NCI-H524 (cell line): ENCODE results near the gene GMCL1.
"Not testable (repeated sequence)": the region's sequence is repeated elsewhere in the genome, so short reads cannot be mapped to it uniquely, and the experiment has no call there.

ENCODE experiments used
- DNase-seq, 2 experiments: peaks; one replicate each; lab custom pipeline; 2025; lab: John Stamatoyannopoulos, UW

The GMCL1 gene

DNA sequence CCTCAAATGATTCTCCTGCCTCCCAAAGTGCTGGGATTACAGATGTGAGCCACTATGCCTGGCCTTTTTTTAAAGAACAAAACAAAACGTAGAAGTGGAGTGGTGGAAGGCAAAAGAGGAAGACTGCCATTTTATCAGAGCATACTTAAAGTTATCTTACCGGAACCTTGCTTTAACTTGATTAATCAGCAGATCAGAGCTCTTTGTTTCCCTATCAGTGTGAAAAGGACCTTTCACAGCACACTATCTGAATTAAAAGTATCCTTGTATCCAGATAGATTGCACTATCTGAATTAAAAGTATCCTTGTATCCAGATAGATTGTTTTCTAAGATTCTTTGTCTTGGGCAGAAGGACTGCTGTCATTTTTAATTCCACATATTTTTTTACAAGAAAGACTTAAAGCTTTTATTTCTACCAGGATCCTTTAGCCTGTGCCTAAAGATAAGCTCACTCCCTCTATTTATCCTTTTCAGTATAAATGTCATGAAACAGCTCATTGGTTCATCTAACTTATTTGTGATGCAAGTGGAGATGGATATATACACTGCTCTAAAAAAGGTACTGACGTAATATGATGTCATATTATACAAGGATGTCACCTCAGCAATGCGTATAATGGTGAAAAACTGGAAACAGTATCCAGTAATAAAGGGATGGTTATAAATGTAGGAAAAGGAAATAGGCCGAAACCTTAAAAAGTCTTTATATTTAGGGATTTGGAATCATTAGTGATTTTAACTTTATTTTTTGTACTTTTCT, 17.8 kb downstream of the GMCL1 start:
- DNase-seq, result no peak

DNA sequence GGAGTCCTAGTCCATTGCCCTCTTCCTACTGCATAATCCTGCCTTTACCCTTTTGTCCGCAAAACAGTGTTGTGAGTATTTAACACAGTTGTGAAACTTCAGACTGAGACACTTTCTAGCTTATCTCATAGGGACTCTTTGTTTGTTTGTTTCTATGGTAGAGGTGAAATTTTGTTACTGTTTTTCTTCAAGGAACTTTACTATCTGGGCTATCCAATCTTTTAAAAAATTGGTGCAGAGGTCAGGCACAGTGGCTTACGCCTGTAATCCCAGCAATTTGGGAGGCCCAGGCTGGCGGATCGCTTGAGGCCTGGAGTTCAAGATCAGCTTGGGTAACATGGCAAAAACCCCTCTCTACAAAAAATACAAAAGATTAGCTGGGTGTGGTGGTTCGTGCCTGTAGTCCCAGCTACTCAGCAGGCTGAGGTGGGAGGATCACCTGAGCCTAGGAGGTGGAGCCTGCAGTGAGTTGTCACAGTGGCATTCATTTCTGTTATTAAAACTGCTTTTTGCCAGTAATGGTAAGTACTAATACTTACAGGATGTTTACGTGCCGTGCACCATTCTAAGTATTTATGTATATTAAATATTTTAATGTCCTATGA, 18.8 kb downstream of the GMCL1 start:
- no peak for DNase-seq

DNA sequence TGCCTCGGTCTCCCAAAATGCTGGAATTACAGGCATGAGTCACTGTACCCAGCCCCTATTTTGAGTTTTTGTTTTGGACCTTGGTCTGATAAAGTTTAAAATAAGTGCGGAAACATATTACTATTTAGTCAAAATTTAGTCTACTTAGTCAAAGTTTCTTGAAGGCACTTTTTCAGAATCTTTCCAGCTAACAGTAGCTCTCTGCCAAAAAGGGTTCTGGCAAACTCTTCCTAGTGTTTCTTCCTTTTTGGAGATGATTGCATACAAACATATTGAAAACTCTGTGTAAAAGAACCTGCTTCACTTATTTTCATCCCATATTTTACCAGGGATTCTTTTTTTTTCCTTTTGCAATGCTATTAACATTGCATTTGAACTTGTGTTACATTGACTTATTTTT, 28.8 kb downstream of the GMCL1 start:
- DNase-seq, result no peak

DNA sequence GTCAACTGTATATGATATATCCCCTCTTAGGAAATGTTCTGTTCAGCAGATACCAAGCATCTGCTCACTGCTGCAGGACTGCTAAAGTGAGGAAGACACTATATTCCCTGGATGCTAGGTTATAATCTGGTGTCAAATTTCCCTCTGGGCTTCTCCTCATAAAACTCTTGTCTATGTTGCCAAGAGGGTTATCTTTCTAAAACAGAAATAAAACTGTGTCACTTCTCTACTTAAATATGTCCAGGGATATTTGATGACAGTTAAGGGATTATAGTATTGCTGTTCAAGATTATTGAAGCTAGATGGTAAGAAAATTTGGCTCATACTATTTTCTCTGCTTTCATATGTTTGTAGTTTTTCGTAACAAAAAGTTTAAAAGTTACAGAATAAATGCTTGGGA, 33.8 kb downstream of the GMCL1 start:
- peak in 1 of 2 experiments; percentile 16 for DNase-seq

DNA sequence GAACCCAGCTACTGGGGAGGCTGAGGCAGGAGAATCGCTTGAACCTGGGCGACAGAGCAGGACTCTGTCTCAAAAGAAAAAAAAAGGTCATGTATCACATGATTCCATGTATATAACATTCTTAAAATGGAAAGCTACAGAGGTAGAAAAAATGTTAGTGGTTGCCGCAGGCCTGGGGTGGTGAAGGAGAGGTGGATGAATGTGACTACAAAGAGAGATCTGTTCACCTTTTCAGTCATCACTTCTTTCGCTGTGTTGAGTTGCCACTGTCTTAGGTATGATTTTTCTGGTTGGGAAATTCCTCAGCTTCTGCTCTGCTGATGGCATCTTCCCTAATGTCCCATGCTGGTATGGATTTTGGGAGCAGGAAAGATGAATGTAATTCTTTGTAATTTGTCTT, 59.0 kb downstream of the GMCL1 start:
- DNase-seq, result no peak

DNA sequence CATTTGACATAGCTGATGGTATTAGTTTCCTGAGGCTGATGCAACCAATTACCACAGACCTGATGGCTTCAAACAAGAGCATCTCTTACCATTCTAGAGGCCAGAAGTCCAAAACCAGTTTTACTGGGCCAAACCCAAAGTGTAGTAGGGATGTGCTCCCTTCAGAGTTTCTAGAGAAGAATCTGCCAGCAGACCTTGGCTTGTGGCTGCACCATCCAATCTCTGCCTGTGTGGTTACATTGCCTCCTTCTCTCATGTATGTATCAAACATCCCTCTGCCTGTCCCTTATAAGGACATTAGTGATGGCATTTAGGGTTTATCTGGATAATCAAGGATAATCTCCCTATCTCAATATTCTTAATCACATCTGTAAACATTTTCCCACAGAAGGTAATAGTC, 59.8 kb downstream of the GMCL1 start:
- no peak for DNase-seq

DNA sequence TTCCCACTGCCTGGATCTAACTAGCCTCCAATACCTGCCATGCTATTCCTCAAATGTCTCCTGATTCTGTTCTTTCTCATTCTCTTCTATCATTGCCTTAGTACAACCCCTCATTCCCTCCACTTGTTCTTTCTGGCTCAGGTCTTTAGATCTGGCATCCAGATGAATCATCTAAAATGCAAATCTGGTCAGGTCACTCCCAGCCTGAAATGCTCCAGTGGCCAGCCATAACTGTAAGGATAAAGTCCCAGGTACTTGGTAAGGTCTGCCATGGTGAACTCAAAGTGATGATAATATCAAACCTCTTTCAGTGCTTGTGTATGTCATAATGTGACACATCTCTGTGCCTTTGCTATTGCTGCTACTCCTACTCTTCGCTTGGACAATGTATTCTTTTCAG, 61.4 kb downstream of the GMCL1 start:
- DNase-seq, result no peak

DNA sequence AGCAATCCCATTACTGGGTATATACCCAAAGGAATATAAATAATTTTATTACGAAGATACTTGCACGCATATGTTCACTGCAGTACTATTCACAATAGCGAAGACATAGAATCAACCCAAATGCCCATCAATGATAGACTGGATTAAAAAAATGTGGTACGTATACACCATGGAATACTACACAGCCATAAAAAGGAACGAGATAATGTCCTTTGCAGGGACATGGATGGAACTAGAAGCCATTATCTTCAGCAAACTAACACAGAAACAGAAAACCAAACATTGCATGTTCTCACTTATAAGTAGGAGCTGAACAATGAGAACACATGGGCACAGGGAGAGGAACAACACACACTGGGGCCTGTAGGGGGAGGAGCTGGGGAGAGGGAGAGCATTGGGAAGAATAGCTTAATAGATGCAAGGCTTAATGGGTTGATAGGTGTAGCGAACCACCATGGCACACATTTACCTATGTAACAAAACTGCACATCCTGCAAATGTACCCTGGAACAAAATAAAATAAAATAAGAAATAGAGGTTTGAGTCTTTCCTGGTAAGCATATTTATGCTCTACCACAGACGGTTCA, 63.5 kb downstream of the GMCL1 start:
- DNase-seq, result not testable (repeated sequence)

DNA sequence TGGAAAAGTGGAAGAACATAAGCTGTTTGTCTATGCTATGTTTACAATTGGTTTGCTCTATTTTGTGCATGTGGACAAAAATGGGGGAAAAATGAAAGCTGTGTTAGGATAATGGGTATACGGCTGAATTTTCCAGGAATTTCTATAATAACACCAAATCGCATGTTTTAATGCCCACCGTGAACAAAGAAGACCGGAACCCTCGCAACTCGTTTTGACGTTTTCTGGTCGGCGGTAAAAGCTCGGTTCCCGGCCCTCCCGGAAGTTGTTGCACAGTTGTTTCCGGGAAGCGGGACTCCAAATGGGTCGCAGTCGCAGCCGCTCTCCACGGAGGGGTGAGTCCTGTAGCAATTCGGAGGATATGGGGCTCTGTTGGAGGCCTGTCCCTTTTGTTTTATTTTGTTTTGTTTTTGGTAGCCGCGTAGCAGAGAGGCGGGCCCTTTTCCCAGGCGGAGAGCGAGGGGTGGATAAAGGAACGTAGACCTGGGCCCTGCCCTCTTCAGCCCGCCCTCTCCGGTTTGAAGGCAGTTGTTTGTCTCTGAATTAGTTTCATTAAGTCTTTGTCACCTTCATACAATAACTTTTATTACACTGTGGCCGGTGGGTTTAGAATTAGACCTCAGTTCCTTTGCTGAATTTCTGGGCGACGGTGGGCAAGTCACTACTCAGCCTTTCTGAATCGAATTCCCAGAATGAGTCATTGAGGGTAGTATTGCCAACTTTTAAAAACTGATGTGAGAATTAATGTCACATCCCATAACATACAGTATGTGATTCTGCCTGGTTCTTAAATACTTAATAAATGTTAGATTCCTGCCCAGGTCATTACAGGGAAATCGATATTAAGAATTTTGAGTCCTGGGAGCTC, 64.5 kb downstream of the GMCL1 start, which contains the start of gene SNRNP27:
TSS of gene SNRNP27 (plus strand) at position 273 of the 868 bp plus-strand sequence. CDS start at position 302, 29 bp downstream.
- DNase-seq, result peak; percentile 35 to 70

DNA sequence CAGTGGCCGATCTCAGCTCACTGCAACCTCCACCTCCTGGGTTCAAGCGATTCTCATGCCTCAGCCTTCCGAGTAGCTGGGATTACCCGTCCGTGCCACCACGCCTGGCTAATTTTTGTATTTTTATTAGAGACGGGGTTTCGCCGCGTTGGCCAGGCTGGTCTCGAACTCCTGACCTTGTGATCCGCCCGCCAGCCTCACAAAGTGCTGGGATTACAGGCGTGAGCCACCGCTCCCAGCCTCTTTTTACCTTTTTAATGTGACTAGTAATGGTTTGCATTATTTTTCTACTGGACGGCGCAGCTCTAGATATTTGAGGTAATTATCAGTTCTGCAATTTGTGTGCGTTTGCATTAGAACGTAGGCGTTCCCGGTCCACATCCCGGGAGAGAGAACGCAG, 65.3 kb downstream of the GMCL1 start:
- DNase-seq, result not testable (repeated sequence)

DNA sequence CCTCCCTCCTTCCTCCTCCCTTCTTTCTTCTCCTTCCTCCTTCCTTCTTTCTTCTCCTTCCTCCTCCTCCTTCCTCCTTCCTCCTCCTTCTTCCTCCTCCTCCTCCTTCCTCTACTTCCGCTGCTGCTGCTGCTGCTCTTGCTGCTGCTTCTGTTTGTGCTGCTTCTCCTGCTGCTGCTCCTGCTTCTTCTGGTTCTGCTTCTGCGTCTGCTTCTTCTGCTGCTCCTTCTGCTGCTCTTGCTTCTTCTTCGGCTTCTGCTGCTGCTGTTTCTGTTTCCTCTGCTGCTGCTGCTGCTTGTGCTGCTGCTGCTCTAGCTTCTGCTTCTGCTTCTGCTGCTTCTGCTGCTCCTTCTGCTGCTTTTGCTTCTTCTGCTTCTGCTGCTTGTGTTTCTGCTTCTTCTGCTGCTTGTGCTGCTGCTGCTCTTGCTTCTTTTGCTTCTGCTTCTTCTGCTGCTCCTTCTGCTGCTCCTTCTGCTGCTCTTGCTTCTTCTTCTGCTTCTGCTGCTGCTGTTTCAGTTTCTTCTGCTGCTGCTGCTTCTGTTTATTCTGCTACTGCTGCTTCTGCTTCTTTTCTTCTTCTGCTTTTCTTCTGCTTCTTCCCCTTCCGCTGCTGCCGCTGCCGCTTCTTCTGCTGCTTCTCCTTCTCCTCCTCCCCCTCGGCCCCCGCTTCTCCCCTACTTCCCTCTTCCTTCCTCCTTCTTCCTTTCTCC, 72.9 kb downstream of the GMCL1 start:
- no peak for DNase-seq

DNA sequence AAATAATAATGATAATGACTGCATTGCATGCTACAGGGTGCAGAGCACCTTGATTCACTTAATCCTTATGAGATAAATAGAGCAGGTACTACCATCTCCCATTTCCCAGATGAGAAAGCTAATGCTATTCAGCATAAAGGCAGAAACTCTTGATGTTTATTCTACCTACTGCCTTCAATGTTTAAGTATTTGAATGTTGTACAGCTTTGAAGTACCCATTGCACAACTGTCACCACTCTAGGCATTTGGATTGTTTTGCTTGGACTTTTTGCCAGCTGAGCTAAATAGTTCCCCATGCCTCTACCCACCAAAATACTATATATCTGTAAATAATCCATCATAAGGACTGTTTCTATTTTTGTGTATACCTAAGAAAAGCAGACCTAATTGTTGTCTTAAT, 77.8 kb downstream of the GMCL1 start:
- DNase-seq, result no peak

DNA sequence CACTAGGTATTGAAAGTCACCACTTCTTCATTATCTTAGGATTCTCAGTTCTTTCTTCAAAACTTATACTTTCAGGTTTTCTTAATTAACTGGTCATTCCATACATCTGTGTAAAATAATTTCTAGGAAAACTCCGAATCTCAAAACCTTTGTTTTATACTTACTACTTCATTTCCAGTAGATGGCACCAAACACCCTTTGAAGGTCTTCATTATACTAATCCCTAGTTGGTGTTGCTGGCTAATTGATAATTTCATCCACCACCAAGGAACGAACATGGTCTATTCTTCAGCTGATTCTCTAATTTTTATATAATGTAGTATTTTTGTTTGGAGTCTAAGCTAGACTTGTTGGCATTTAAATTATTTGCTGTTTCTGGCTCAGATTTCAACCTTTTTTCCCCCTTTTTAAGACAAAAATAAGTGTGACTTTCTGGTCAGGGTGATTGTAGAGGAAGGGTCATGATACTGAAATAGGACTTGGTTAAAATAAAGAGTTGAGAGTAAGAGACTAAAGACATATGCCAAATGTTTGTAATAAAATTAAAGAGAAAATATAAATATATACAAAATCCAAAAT, 82.6 kb downstream of the GMCL1 start:
- peak; percentile 24 to 64 for DNase-seq

DNA sequence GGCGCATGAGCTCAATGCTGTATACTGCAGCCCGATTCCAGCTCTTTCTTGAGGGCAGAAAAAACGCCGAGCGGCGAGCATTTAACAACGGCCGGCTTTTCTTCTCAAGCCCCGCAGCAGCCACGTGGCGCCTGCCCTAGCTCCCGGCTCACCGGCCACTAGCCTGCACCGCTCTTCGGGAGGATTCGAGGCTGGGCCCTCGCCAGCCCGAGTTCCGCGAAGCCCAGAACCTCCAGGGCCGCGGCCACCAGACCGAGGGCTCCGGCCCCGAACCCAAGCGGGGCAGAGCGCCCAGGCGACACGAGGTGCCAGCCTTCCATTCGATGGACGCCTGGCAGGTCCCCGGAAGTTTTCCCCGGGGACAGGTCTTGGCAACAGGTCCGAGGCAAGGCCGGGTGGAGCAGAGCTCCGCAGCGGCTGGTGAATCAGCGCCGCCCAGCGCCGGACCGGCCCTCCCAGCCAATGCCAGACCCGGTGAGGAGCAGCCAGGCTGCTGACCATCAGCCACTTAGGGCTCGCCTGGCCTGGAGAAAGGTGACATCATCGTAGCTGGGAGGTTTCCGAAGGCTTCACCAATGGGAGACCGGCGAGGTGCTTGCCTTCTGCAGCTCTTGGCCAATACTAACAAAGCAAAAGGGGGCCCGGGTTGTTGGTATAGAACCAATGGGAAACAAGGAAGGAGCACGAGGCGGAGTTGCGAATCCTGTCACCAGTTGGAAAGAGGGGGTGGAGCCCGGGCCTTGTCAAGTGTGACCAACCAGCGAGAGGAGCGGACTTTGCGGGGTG, 84.9 kb downstream of the GMCL1 start:
- DNase-seq, result peak; percentile 99 to 100

DNA sequence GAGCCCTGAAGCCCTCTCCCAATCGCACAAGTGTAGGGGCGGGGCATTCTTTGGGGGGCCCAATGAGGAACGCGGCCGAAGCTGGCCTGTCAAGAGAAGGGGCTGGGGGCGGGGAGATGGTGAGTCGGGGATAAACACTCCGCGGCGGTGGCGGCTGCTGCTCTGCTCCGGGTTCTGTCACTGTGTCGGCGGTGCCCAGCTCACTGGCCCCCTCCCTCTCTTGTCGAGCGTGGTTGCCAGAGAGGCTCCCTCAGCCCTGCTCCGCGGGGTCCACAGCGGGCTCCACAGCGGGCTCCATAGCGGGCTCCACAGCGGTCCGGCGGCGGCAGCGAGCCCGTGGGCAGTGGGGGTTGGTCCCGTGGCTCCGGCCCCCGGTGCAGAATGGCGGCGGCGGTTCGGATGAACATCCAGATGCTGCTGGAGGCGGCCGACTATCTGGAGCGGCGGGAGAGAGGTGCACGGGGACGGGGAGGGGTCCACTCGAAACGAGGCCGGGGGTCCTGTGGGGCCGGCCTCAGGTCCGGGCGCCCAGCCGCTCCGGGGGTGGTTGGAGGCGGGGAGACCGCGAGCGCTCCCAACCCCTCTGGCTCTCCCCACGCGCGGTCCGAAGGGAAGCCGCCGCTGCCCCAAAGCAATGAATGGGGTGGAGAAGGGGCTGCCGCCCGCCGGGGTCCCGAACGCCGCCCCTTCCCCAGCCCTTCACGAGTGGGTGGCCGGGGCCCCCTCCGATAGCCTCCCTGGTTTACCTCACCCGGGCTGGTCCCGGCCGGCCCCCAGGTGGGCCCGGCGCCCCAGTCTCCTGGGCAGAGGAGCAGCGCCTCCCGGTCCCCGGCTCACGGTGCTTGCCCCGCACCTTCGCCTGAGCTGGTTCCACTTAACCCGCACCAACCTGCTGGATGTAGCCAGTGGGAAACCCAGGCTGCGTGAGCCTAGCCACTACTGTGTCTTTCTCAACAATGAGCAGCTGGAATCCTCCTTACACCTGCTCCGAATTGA, 85.8 kb downstream of the GMCL1 start, which contains the start of gene MXD1:
TSS of gene MXD1 (plus strand) at position 160 of the 996 bp plus-strand sequence. CDS start at position 382, 222 bp downstream.
- peak; percentile 3 to 15 for DNase-seq

DNA sequence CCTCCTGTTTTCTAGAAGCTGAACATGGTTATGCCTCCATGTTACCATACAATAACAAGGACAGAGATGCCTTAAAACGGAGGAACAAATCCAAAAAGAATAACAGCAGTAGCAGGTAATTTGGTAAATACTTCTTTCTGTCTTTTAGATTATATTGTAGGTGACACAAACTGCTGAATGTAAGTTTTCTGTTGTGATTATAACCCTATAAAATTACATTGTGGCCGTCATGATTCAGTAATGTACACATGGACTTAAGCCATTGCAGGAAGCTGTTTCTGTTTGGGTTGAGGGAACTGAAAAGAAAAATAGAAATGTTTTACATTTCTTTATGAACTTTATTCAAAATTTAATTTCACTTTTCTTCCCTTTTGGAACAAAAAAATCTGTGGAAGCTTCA, 86.6 kb downstream of the GMCL1 start:
- no peak for DNase-seq

DNA sequence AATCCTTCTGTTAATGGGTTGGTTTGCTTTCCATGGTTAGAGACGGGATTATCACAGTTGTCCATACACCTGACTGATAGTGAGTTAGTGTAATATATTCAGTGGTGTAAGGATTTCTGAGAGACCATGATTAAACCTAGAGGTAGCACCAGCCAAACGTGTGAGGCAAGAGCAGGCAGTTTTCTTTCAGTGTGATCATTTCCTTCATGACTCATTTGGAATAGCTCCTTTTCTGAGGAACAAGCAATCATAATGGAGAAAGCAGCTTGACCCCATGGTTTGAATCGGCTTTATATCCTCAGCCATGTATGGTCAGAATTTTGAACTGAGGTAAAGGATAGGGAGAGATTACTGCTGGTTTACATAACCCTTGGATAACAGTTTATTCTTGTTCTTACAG, 88.4 kb downstream of the GMCL1 start:
- DNase-seq, result no peak

DNA sequence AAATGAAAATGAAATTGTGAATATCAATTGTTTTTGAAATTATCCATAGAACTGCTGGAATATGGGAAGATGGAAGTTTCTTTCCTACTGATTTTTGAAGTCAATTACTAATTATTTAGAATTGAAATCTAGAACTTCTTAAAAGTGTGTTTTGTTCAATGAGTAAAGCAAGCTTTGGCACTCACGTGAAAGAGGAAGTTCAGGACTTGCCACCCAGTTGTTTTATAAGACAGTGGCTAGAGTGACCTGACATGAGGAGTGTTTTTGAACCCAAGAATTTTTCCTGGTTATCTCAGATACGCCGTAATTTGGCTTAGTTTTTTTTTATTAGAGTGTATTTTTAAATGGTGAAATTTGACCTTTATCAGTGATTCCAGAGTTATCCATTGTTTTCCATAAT, 88.9 kb downstream of the GMCL1 start:
- DNase-seq, result no peak

DNA sequence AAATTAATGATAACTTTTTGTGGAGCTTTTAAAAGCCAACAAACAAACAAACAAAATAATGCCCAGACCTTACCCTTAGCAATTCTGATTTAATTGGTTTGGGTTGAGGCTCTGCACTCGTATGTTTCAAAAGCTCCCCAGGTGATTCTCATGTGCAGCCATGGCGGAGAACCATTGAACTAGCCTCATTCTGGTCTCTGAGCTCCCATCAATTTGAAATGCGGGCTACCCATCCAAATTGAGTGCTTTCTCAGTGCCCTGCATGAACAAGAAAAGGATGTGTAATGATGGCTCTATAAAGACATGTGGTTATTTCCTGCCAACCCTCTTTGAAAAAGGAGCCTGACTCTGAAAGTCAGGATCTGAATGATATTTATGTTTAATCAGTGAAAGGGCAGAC, 93.7 kb downstream of the GMCL1 start:
- no peak for DNase-seq
